Activated CD4-positive, alpha-beta T cell treated with anti-CD3 and anti-CD28 coated beads, Interleukin-2, amount 10 ng/mL, durations not matched to agents 24 days and 14 days (primary cell): ENCODE results near the gene SPON1. TPM values are rescaled to one million over a fixed set of nuclear protein-coding genes. Genes with fewer than 3 reads are reported as not detected.
"Not testable (repeated sequence)": the region's sequence is repeated elsewhere in the genome, so short reads cannot be mapped to it uniquely, and the experiment has no call there.

Experiments
- DNase-seq: peaks from one replicate; pipeline ENCODE4 v3.0.0; 2022
- H3K27ac Mint-ChIP-seq: one replicate; pipeline ENCODE4 v1.8.0; 2022; ENCODE audit warnings: mild to moderate bottlenecking, mixed read lengths
- H3K27me3 Mint-ChIP-seq: one replicate; pipeline ENCODE4 v1.8.0; 2022; ENCODE audit warnings: mixed read lengths
- H3K36me3 Mint-ChIP-seq: one replicate; pipeline ENCODE4 v1.8.0; 2022; ENCODE audit warnings: low read depth, mild to moderate bottlenecking, mixed read lengths
- H3K4me1 Mint-ChIP-seq: one replicate; pipeline ENCODE4 v1.8.0; 2021; ENCODE audit warnings: mixed read lengths
- H3K4me3 Mint-ChIP-seq: one replicate; pipeline ENCODE4 v1.8.0; 2022; ENCODE audit warnings: mild to moderate bottlenecking, moderate library complexity, mixed read lengths
- H3K9me3 Mint-ChIP-seq: one replicate; pipeline ENCODE4 v1.8.0; 2021; ENCODE audit warnings: mixed read lengths
- intact Hi-C: fragments of 100-400 bp; cut with micrococcal nuclease; formaldehyde crosslinking; loops from one replicate; pipeline ENCODE4 v1.15.1; 2023
- total RNA-seq: library from RNA; stranded (reverse); gene quantifications from 2 replicates; pipeline ENCODE4 v1.2.3, GENCODE V29; 2022

Gene SPON1
- total RNA-seq, 1 donor from 2014 or later, result 0.42 TPM

DNA sequence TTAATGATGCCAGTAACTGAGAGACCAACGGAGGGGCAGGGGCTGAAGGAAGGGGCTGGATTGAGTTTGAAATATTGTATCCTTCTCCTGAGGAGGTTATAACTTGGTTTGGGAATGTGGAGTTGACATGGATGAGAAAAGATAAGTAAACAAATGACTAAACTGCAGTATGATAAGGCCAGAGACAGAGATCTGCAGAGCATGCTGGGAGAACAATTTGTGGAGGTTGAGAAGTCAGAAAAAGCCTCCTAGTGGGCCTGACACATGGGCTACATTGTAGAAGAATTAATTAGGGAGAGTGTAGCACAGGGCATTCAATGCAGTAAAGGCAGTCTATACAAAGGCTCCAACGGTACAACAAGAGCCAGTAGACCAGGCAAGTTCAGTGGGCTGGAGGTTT, 55.9 kb downstream of the SPON1 start:
- no peaks in the 10 kb centered on the region for H3K36me3 Mint-ChIP-seq
- H3K4me3 Mint-ChIP-seq, result no peak overlapping the region
- DNase-seq, result no peak
- intact Hi-C loops, result no loop called here
- peaks cover 14% of the 10 kb centered on the region for H3K27me3 Mint-ChIP-seq
- no peaks in the 10 kb centered on the region for H3K4me1 Mint-ChIP-seq
- no peaks in the 10 kb centered on the region for H3K9me3 Mint-ChIP-seq
- no peak overlapping the region for H3K27ac Mint-ChIP-seq

DNA sequence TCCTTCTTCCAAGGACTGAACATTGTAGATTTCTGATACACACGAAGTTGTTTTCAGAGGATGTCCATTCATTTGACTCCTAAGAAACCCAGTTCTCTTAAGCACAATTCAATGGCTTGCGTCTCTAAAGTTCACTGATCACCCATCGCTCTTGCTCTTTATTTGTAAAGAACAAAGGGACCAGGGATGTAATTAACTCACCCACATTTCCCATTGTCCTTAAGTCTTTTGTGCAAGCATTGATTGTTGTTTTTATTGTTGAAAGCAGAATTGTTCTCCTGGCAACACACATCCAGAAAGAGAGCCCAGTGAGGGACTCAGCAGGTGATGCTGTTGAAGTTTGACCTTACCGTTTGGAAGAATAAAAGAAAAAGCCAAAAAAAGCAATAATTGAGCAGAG, 59.2 kb downstream of the SPON1 start:
- no peak for DNase-seq
- intact Hi-C loops, result no loop called here
- Mint-ChIP-seq H3K4me1 (no peaks in the 10 kb centered on the region), H3K9me3 (no peaks in the 10 kb centered on the region), H3K36me3 (no peaks in the 10 kb centered on the region), H3K27ac (no peak overlapping the region), H3K27me3 (peaks cover 19% of the 10 kb centered on the region), H3K4me3 (no peak overlapping the region)

DNA sequence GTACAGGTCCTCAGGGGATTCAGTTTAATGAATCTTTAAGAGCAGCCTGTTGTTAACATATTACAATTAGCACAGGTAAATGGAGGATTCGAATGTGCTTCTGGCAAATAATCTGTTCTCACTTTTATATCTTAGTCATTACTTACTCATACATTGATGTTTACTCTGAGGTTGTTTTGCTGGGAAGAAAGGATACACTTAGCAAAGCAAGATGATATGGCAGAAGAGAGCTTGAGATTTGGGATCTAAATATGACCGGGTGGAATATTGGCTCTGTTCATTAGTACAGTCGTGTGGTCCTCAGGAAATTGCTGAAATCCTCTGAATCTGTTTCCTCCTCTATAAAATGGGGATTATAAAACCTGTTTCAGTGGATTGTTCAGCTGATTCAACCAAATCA, 59.7 kb downstream of the SPON1 start:
- intact Hi-C loops, result no loop called here
- no peak overlapping the region for H3K27ac Mint-ChIP-seq
- no peak for DNase-seq
- H3K4me3 Mint-ChIP-seq, result no peak overlapping the region
- H3K27me3 Mint-ChIP-seq, result peaks cover 19% of the 10 kb centered on the region
- H3K9me3 Mint-ChIP-seq, result no peaks in the 10 kb centered on the region
- no peaks in the 10 kb centered on the region for H3K4me1 Mint-ChIP-seq
- no peaks in the 10 kb centered on the region for H3K36me3 Mint-ChIP-seq

DNA sequence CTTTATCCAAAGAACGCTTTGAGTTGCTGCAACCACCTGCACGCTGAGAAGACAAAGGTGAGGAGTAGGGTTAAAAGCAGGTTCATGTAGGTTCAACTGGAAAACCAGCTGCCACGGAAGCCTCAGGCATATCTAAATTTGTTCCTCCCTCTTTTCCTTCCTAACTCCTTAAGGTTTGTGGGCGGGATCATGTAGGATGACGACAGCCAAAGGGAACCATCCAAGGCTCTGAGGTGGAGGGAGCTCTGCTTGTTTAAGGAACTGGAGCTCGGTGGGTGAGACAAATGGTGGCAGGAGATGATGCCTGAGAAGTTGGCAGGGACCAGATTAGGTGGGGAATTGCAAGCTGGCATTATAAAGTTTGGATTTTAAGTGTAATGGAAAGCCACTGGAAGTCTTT, 60.3 kb downstream of the SPON1 start:
- no peak overlapping the region for H3K4me3 Mint-ChIP-seq
- no peaks in the 10 kb centered on the region for H3K4me1 Mint-ChIP-seq
- no peak overlapping the region for H3K27ac Mint-ChIP-seq
- no peaks in the 10 kb centered on the region for H3K36me3 Mint-ChIP-seq
- H3K27me3 Mint-ChIP-seq, result peaks cover 19% of the 10 kb centered on the region
- intact Hi-C loops, result no loop called here
- no peaks in the 10 kb centered on the region for H3K9me3 Mint-ChIP-seq
- no peak for DNase-seq

DNA sequence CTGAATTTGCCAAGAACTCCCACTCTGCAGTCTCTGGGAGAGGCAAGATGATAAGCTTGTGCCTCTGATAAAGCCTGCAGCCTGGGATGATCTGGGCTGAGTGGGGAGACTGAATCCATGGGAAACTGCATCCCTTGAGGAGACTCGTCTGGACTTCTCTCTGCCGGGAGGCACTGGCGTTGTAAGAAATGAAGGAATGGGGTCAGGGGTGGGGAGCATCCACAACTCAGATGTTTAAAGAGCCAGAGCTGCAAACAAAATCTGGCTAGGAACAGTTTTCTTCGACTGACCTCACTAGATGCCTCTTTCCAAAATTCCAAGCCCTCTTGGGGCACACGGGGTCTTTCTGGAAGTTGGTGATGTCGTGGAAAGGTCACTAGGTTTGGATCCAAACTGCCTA, 64.4 kb downstream of the SPON1 start:
- H3K27ac Mint-ChIP-seq, result no peak overlapping the region
- intact Hi-C loops, result no loop called here
- H3K9me3 Mint-ChIP-seq, result no peaks in the 10 kb centered on the region
- H3K36me3 Mint-ChIP-seq, result no peaks in the 10 kb centered on the region
- no peak overlapping the region for H3K4me3 Mint-ChIP-seq
- H3K4me1 Mint-ChIP-seq, result no peaks in the 10 kb centered on the region
- H3K27me3 Mint-ChIP-seq, result peaks cover 8% of the 10 kb centered on the region
- DNase-seq, result no peak

DNA sequence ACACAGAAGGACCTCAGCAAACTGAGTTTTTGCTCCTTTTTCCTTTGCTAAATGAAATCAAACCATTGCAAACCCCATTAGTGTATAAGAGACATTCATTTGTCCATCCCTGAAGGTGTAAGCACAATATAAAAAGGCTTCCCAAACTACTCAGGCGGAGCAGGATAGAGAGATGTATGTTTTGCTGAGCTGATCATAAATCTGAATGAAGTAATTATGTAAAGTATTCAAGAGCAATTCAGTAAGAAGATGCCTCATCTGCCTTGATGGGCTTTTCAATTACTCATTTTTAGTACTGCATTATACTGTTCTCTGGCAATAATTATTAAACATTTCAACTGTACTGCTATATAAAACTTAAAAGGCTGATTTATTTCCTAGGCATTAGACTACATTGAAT, 65.0 kb downstream of the SPON1 start:
- no peak overlapping the region for H3K4me3 Mint-ChIP-seq
- intact Hi-C loops, result no loop called here
- no peak overlapping the region for H3K27ac Mint-ChIP-seq
- no peak for DNase-seq
- H3K27me3 Mint-ChIP-seq, result peaks cover 8% of the 10 kb centered on the region
- H3K9me3 Mint-ChIP-seq, result no peaks in the 10 kb centered on the region
- no peaks in the 10 kb centered on the region for H3K36me3 Mint-ChIP-seq
- no peaks in the 10 kb centered on the region for H3K4me1 Mint-ChIP-seq

DNA sequence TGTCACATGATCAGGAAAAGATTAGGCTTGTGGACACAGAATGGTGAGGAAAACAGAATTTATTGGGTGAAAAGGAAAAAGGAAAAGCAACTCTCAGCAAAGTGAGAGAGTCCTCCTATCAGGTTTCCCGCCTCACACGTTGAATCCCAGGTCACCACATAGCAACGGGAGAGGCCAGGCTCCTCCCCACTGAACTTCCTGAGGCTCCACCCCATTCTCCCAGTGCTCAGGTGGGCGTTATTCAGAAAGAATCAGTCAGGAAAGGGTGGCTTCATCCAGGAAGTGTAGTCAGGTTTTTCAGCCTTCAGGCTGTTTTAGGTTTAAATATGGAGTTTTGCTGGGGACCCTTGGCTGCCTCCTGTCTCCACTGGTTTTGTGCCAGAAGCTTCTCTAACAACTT, 66.9 kb downstream of the SPON1 start:
- intact Hi-C loops, result no loop called here
- H3K4me1 Mint-ChIP-seq, result no peaks in the 10 kb centered on the region
- H3K27me3 Mint-ChIP-seq, result peaks cover 13% of the 10 kb centered on the region
- no peak overlapping the region for H3K4me3 Mint-ChIP-seq
- no peak overlapping the region for H3K27ac Mint-ChIP-seq
- DNase-seq, result no peak
- H3K36me3 Mint-ChIP-seq, result no peaks in the 10 kb centered on the region
- no peaks in the 10 kb centered on the region for H3K9me3 Mint-ChIP-seq

DNA sequence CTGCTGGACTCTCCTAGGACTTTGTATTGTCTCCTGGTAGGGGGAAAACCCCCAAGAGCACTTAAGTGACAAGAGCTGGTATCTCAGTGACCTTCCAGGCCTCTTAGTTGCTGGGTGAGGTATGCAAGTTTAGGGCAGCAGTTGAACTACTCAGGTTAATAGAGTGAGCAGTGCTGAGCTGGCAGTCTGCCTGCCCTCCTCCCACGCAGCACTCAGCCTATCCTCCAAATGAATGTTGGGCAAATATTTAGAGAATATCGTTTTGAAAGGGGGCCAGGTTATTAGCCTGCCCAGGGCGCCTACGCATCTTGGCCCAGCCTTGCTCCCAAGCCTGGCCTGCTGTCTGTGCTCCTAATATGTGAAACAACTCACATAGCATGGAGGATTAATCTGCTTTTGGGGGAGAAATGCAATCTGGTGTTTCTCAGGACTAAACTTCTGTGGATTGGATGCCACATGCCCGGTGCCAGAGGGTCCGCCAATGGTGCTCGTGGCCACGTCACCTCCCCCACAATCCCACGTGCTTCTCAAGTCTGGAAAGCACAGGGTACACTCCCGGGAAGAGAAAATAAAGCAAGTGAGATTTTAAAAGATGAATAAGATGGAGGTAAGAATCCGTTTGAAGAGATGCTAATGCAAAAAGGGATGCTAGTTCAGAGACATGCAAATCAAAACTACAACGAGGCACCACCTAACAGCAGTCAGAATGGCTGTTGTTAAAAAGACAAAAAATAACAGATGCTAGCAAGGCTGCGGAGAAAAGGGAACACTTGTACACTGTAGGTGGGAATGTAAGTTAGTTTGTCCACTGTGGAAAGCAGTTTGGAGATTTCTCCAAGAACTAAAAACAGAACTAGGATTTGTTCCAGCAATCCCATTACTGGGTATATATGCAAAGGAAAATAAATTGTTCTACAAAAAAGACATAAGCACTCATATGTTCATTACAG, 67.7 kb downstream of the SPON1 start:
- Mint-ChIP-seq H3K4me3 (no peak overlapping the region), H3K4me1 (no peaks in the 10 kb centered on the region), H3K27ac (no peak overlapping the region), H3K36me3 (no peaks in the 10 kb centered on the region), H3K27me3 (peaks cover 13% of the 10 kb centered on the region), H3K9me3 (no peaks in the 10 kb centered on the region)
- intact Hi-C loops, result no loop called here
- DNase-seq, result no peak

DNA sequence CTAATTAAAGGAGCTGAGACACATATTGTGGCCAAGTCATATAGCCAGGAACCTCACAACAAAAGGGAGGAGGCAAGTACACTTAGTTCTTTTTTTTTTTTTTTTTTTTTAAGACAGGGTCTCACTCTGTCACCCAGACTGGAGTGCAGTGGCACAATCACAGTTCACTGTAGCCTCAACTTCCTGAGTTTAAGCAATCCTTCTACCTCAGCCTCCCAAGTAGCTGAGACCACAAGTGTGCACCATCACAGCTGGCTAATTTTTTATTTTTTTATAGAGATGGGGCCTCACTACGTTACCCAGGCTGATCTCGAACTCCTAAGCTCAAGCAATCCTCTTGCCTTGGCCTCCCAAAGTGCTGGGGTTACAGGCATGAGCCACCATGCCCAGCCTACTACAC, 73.0 kb downstream of the SPON1 start:
- intact Hi-C loops, H3K4me1 Mint-ChIP-seq, H3K9me3 Mint-ChIP-seq, H3K27ac Mint-ChIP-seq, H3K36me3 Mint-ChIP-seq, DNase-seq, H3K4me3 Mint-ChIP-seq: not testable (repeated sequence)
- peaks cover 18% of the 10 kb centered on the region for H3K27me3 Mint-ChIP-seq

DNA sequence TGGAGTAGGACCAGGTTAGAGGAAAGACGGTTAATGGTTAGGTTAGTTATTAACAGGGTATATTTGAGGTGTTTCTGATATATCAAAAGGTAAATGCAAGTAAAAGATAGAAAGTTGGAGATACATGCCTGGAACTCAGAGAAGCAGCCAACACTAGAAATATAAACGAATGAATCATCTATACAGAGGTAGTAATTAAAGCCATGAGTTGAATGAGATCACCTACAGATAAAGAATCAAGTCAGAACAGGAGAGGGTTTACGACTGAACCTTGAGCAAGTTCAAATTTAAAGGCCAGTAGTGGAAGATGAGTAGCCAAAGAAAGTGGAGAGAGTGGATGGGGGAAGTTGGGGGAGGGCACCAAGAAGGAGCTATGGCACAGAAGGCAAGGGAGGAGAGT, 73.9 kb downstream of the SPON1 start:
- Mint-ChIP-seq H3K27me3 (peaks cover 18% of the 10 kb centered on the region), H3K4me3 (no peak overlapping the region), H3K4me1 (no peaks in the 10 kb centered on the region), H3K9me3 (peaks cover 3% of the 10 kb centered on the region), H3K27ac (no peak overlapping the region), H3K36me3 (no peaks in the 10 kb centered on the region)
- no peak for DNase-seq
- intact Hi-C loops, result no loop called here

DNA sequence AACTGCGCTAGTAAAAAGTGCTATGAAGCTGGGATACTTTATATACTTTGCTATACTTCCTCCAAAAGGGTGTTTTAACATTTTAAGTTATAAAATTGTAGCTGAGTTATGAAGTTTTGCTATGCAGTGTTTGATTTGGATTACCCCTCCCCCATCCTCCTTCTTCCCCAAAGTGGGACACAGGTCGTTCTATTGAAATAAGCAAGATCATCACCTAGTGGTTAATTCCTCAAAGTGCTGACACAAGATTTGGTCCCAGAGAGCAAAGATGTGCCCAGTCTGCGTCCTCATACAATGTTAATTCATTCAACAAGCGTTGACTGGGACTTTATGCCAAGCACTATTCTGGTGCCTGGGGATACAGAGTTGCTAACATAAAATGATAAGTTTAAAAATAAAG, 78.5 kb downstream of the SPON1 start:
- Mint-ChIP-seq H3K27ac (no peak overlapping the region), H3K4me3 (no peak overlapping the region), H3K4me1 (no peaks in the 10 kb centered on the region), H3K36me3 (no peaks in the 10 kb centered on the region), H3K27me3 (peaks cover 15% of the 10 kb centered on the region), H3K9me3 (peaks cover 3% of the 10 kb centered on the region)
- DNase-seq, result no peak
- intact Hi-C loops, result no loop called here

DNA sequence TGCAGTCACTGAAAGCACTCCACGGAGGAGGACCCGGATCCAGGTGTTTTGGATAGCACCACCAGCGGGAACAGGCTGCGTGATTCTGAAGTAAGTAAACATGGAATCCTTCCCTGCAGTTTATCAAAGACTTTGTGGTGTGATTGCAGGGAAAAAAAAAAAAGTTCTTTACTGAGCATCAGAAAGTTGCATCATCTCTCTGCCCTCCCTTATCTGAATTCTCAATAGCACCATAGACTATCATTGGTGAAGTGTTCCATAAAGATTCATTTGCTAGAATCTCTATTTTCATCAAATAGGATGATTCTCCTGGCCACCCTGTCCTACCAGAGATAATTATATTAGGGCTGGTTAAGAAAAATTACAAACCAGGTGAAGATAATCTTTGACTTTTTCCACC, 79.0 kb downstream of the SPON1 start:
- intact Hi-C loops, result no loop called here
- no peak overlapping the region for H3K4me3 Mint-ChIP-seq
- no peak for DNase-seq
- peaks cover 20% of the 10 kb centered on the region for H3K27me3 Mint-ChIP-seq
- no peak overlapping the region for H3K27ac Mint-ChIP-seq
- peaks cover 3% of the 10 kb centered on the region for H3K9me3 Mint-ChIP-seq
- no peaks in the 10 kb centered on the region for H3K4me1 Mint-ChIP-seq
- no peaks in the 10 kb centered on the region for H3K36me3 Mint-ChIP-seq

DNA sequence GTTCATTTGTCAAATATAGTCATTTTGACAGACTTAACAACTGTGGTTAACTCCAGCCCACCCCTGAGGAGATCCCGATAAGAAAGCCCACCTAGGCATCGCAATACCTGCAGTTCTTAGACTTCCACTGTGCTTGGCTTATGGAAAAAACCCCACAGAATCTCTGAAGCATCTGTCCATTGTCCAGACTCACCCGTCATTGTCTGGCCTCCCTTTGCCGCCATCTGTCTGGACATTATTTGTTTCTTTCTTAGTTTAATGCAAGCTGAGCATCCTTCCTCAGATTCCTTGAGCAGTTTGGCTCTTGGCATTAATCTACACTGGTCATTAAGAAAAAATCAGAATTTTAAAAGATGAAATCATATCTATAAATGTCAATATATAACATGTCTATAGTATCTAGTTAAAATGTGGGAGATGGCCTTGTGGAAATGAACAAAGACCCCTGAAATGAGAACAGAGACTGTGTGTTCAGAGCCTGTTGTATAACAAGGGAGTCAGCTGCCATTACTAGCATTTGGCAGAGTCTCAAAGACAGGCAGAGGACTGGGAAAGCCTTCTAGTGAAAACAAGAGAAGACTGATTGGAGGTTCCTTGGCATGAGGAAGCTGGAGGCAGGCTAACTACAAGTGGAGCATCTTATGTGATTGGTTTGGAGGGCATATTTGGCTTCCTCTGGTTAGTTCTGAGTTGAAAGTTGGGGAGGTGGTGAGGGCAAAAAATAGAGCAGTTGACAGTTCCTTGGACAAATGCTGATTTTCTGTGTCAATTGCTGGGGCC, 80.4 kb downstream of the SPON1 start:
- peaks cover 25% of the 10 kb centered on the region for H3K27me3 Mint-ChIP-seq
- H3K36me3 Mint-ChIP-seq, result no peaks in the 10 kb centered on the region
- no peak overlapping the region for H3K4me3 Mint-ChIP-seq
- intact Hi-C loops, result no loop called here
- H3K9me3 Mint-ChIP-seq, result peaks cover 3% of the 10 kb centered on the region
- DNase-seq, result no peak
- no peaks in the 10 kb centered on the region for H3K4me1 Mint-ChIP-seq
- H3K27ac Mint-ChIP-seq, result no peak overlapping the region

DNA sequence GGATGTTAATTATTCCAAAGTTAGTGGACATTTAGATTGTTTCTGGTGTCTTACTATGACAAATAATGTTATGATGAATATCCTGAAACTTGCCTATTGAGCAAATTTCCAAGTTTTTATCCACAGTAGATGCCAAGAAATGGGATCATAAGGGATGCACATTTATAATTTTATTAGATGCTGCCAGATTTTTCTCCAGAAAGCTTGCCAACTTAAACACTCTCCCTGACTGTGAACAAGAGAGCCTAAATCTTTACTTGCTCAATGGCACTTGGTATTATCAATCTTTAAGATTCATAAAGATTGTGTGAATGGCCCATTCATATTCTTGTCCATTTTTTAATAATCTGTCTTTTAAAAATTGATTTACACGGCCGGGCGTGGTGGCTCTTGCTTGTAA, 82.4 kb downstream of the SPON1 start:
- Mint-ChIP-seq H3K27ac (no peak overlapping the region), H3K4me1 (no peaks in the 10 kb centered on the region), H3K36me3 (no peaks in the 10 kb centered on the region), H3K9me3 (peaks cover 3% of the 10 kb centered on the region), H3K4me3 (no peak overlapping the region), H3K27me3 (peaks cover 25% of the 10 kb centered on the region)
- intact Hi-C loops, result no loop called here
- DNase-seq, result no peak
